Heart right ventricle (tissue), 16 donors: Measurements from ENCODE around the gene IFTAP. TPM values are rescaled to one million over a fixed set of nuclear protein-coding genes. Genes with fewer than 3 reads are reported as not detected.
"Not testable (repeated sequence)": the region's sequence is repeated elsewhere in the genome, so short reads cannot be mapped to it uniquely, and the experiment has no call there.

ENCODE experiments used
- ATAC-seq, 8 donors: fragments of 200-7000 bp; cut with Tn5 transposase; one replicate each; pipeline ENCODE4 v1.9.1; 2020; ENCODE audit warnings: mild to moderate bottlenecking in 8 of 8, moderate library complexity in 8 of 8, moderate number of reproducible peaks in 1 of 8
- DNase-seq, 2 donors: peaks; one replicate each; pipeline ENCODE4 v3.0.0-alpha.2; 2020
- H3K27ac ChIP-seq, 10 donors: fragments of 200-600 bp; sonication (generic) in 2 of 10; one replicate each; pipeline versions ENCODE4 v1.5.0 to v1.8.0; 2020 to 2022; ENCODE audit warnings: mild to moderate bottlenecking in 3 of 10
- H3K27me3 ChIP-seq, 7 donors: fragments of 200-600 bp; one replicate each; pipeline ENCODE4 v1.8.0; 2021 to 2022; ENCODE audit warnings: mild to moderate bottlenecking in 2 of 7
- H3K36me3 ChIP-seq, 9 donors: fragments of 200-600 bp; sonication (generic) in 1 of 9; one replicate each; pipeline versions ENCODE4 v1.5.0 to v1.8.0; 2020 to 2022; ENCODE audit warnings: mild to moderate bottlenecking in 2 of 9
- H3K4me1 ChIP-seq, 9 donors: fragments of 200-600 bp; sonication (generic) in 1 of 9; one replicate each; pipeline versions ENCODE4 v1.5.0 to v1.8.0; 2020 to 2022; ENCODE audit warnings: mild to moderate bottlenecking in 4 of 9
- H3K4me3 ChIP-seq, 10 donors: fragments of 200-600 bp; sonication (generic) in 2 of 10; one replicate each; pipeline versions ENCODE4 v1.5.0 to v1.8.0; 2020 to 2022; ENCODE audit warnings: mild to moderate bottlenecking in 7 of 10, moderate library complexity in 2 of 10
- H3K9me3 ChIP-seq, 11 donors: fragments of 200-600 bp in 10 of 11; sonication (generic) in 2 of 11; one replicate each; pipeline versions ENCODE4 v1.5.0 to v1.8.0; 2013 to 2022; ENCODE audit warnings: mild to moderate bottlenecking in 2 of 11, control low read depth in 1 of 11, moderate library complexity in 1 of 11
- WGBS, 2 donors: extraction: QIAGEN DNeasy Blood & Tissue Kit; methylation state at CpG; one replicate each; pipeline ENCODE4 v1.1.7; 2013; ENCODE audit warnings: inconsistent platforms in 1 of 2; 5-methylcytosine and 5-hydroxymethylcytosine counted together
- intact Hi-C, 10 donors: fragments of 100-400 bp; cut with DNase I; formaldehyde crosslinking; loops; one replicate each; pipeline versions ENCODE4 v1.11.1 to v1.14.2; 2022
- polyA plus RNA-seq, 2 donors: library from polyadenylated mRNA; stranded (reverse); fragments of 200-250 nt; gene quantifications; one replicate each; pipeline ENCODE4 v1.2.3, GENCODE V29; 2013
- total RNA-seq, 10 donors: library from RNA; stranded (reverse); fragmentation: NEBNext Ultra II Directional in 3 of 10; extraction: Animal tissue kit (Norgen Biotek cat#: 25700) in 3 of 10; gene quantifications; one replicate each; pipeline versions ENCODE4 v1.2.1 to v1.2.4, GENCODE V29; 2021 to 2023
- TF ChIP-seq, protein P1 (sequence below), 9 donors: fragments of 200-600 bp; sonication (generic) in 2 of 9; IDR thresholded peaks; one replicate each; pipeline versions ENCODE4 v1.5.0 to v1.8.0; 2021 to 2022; ENCODE audit warnings: antibody characterized with exemption in 9 of 9, mild to moderate bottlenecking in 5 of 9, moderate library complexity in 1 of 9
- donor health status: Arrhythmogenic right ventricular cardiomyopathy.
- donor health status: ischemic (EF 13 %, LVEDD 7.1; RV severe dilation, severe dysfunction).
- donor health status: healthy with polysubstance abuse.
- donor health status: DM: no; HTN: yes; CAD: no.
- donor health status: DM: no; HTN: no; CAD: no.
- donor health status: ischemic (EF 25% LVEDD 6.9; RV normal size, moderate dysfunction).
- donor health status: ischemic (EF 25% LVEDD 5.7; RV mildly dilated, moderate dysfunction).
- donor health status: healthy.
- donor health status: DM: yes; HTN: yes; CAD: no.
- donor health status: Ischemic cardiomyopathy.
- donor health status: ischemic (EF 35%, LVEDD 5.7; RV mildly dilated, moderate dysfunction).
- donor health status: nonischemic (EF 11% LVEDD 7.7; RV severe dilation, severe dysfunction).
- donor health status: DM: yes; HTN: yes; CAD: no.
- donor health status: PGD.
- donor health status: ischemic (EF 29% LVEDD 5.4; RV normal size, mild dysfunction).
- donor health status: nonischemic (EF 23%, LVEDD 6.1; RV moderate dilation, normal function).

The IFTAP gene
- total and polyA plus RNA-seq, 12 donors: 33.8 to 54.6 (median 43.1) TPM

DNA sequence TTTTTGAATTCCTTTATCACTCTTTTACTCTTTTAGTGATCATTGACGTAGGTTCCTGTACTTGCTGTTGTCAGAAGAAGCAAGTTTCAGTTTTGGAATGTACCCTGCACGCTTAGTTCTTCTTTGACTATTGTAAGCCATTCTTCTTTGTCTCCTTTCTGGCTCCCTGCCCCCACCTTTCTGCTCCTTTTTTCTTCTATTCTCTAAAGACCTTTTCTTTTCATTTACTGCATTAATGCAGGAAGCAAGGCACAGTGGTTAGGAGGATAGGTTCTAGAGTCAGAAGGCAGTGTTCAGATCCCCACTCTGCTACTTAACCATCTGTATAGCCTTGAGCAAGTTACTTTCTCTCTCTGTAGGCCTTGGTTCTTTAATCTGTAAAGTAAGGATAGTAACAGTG is 37.5 kb downstream of the IFTAP start:
- H3K36me3 ChIP-seq: peaks cover 0 to 25% (median 0%) of the 10 kb centered on the region in 9 donors
- H3K4me1 ChIP-seq: peaks cover 0 to 8% (median 0%) of the 10 kb centered on the region in 9 donors
- H3K4me3 ChIP-seq: no peak overlapping the region
- H3K9me3 ChIP-seq: no peaks in the 10 kb centered on the region
- intact Hi-C loops: no loop called here
- DNase-seq (no peak), ATAC-seq (no peak)
- 90 to 91% methylated on average over 2 of the region's 2 CpGs for WGBS, 2 donors
- TF ChIP-seq, protein P1, sequence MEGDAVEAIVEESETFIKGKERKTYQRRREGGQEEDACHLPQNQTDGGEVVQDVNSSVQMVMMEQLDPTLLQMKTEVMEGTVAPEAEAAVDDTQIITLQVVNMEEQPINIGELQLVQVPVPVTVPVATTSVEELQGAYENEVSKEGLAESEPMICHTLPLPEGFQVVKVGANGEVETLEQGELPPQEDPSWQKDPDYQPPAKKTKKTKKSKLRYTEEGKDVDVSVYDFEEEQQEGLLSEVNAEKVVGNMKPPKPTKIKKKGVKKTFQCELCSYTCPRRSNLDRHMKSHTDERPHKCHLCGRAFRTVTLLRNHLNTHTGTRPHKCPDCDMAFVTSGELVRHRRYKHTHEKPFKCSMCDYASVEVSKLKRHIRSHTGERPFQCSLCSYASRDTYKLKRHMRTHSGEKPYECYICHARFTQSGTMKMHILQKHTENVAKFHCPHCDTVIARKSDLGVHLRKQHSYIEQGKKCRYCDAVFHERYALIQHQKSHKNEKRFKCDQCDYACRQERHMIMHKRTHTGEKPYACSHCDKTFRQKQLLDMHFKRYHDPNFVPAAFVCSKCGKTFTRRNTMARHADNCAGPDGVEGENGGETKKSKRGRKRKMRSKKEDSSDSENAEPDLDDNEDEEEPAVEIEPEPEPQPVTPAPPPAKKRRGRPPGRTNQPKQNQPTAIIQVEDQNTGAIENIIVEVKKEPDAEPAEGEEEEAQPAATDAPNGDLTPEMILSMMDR (IDR thresholded peaks at IDR 0.05): no peak
- no peaks in the 10 kb centered on the region for H3K27me3 ChIP-seq
- no peak overlapping the region for H3K27ac ChIP-seq

DNA sequence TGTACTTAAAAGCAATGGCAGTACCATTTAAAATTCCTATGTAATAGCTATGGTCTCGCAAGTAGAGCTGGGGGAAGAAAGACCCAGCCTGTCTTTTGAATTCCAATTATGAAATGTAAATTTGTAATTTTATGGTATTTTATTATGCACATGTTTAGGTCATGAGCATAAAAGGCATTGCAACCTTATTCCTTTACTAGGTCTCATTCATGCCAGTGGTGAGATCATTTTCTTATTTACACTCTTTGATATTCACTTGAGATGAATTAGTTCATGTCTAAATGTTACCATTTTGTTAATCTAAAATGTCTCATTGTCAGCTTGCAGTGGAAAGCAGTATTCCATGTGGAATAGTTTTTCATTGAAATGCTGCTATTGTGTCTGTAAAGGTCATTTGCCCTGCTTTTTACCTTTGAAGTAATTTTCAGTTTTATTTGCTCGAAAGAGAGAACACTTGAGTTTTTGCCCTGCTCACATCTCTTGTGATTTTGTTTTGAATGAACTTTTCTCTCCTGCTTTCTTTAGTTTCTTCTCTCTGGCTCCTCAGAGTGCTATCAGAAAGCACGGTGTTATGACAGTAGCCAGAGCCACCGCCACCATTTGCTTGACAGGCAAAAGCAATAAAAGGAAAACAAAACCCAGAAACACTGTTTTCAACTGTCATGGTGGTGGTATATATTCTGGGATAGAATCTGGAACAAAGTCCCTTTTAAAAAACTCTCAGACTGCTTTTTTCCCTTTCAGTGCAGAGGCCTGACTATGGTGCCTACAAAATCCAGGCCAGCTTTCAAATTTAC is 41.0 kb downstream of the IFTAP start:
- peaks cover 0 to 4% (median 0%) of the 10 kb centered on the region in 11 donors for H3K9me3 ChIP-seq
- no peak overlapping the region for H3K4me3 ChIP-seq
- H3K27ac ChIP-seq: peak overlapping the region in 4 of 10 donors; percentile 35 to 59 (median 51)
- no peak for DNase-seq
- intact Hi-C loops: no loop called here
- TF ChIP-seq, protein P1 (IDR thresholded peaks at IDR 0.05): no peak
- 68 to 78% methylated on average over 4 of the region's 4 CpGs for WGBS, 2 donors
- peaks cover 0 to 8% (median 0%) of the 10 kb centered on the region in 9 donors for H3K4me1 ChIP-seq
- peaks cover 0 to 34% (median 6%) of the 10 kb centered on the region in 9 donors for H3K36me3 ChIP-seq
- peak in 1 of 8 donors; percentile 54 for ATAC-seq
- no peaks in the 10 kb centered on the region for H3K27me3 ChIP-seq

DNA sequence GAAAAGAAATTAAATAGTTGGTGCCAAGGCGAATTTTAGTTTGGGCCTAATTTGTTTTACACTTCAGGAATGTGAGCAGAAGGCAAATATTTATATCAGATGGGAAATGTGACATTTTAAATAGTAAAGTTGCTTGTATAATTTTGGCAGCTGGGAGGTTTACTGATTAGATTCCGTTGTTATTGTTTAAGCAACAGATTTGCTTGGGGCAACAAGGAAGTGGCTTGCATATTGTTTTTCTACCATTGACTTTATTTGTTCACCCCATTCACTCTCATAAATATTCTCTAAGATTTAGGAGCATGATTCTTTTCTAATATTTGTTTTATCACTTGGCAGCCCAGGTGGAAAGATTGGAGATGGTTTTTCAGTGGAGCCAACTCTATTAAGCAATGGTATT is 44.3 kb downstream of the IFTAP start:
- Histone ChIP-seq H3K4me3 (no peak overlapping the region), H3K27ac (no peak overlapping the region), H3K36me3 (peaks cover 0 to 28% (median 5%) of the 10 kb centered on the region in 9 donors), H3K27me3 (no peaks in the 10 kb centered on the region), H3K9me3 (peaks cover 0 to 6% (median 0%) of the 10 kb centered on the region in 11 donors), H3K4me1 (peaks cover 0 to 8% (median 0%) of the 10 kb centered on the region in 9 donors)
- intact Hi-C loops: no loop called here
- DNase-seq (no peak), ATAC-seq (no peak)
- TF ChIP-seq, protein P1 (IDR thresholded peaks at IDR 0.05): no peak
- 72 to 75% methylated on average over 2 of the region's 2 CpGs for WGBS, 2 donors

DNA sequence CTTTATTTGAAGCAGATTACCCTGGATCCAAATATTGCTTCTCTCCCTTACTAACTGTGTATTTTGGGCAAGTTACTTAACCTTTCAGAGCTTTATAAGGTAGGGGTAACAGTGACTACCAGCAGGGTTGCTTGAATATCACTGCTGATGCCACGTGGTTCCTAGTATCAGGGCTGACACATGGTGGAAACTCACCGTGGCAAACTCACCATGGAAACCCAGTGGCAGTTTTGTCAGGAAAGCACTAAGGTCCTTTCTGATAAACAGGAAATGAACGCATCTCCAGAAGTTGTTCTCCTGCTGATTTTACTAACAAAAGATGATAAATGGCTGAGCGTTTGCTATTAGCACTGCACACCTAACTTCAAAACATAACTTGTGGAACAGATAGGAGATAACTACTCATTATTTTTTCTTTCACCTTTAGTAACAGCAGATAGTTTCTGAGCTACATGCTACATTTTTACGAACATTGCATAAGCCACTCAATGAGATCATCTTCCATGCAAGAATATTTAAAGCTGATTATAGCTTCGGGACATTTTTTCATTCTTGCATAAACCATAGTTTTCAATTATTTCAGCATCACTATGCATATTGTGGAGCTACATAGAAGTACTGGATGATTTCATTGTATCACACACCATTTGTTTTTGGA is 63.4 kb downstream of the IFTAP start:
- ATAC-seq (no peak), DNase-seq (no peak)
- TF ChIP-seq, protein P1 (IDR thresholded peaks at IDR 0.05): no peak
- no peak overlapping the region for H3K27ac ChIP-seq
- no peaks in the 10 kb centered on the region for H3K27me3 ChIP-seq
- H3K9me3 ChIP-seq: peaks cover 0 to 10% (median 0%) of the 10 kb centered on the region in 11 donors
- no peak overlapping the region for H3K4me3 ChIP-seq
- peaks cover 0 to 30% (median 0%) of the 10 kb centered on the region in 9 donors for H3K36me3 ChIP-seq
- WGBS, 2 donors: 73 to 74% methylated on average over 6 of the region's 6 CpGs
- H3K4me1 ChIP-seq: no peaks in the 10 kb centered on the region
- intact Hi-C loops: no loop called here

DNA sequence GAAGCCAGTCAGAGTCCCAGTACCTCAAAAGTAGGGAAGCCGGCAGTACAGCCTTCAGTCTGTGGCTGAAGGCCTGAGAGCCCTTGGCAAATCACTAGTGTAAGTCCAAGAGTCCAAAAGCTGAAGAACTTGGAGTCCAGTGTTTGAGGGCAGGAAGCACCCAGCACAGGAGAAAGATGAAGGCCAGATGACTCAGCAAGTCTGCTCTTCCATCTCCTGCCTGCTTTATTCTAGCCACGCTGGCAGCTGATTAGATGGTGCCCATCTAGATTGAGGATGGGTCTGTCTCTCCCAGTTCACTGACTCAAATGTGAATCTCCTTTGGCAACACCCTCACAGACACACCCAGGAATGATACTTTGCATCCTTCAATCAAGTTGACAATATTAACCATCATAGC is 67.1 kb downstream of the IFTAP start:
- H3K4me3 ChIP-seq, intact Hi-C loops, H3K4me1 ChIP-seq, H3K27me3 ChIP-seq, H3K27ac ChIP-seq, DNase-seq, ATAC-seq: not testable (repeated sequence)
- H3K9me3 ChIP-seq: peaks cover 0 to 12% (median 0%) of the 10 kb centered on the region in 11 donors
- H3K36me3 ChIP-seq: peaks cover 0 to 25% (median 0%) of the 10 kb centered on the region in 9 donors
- 89 to 94% methylated on average over 2 of the region's 2 CpGs for WGBS, 2 donors
